Activated CD4-positive, CD25-positive, alpha-beta regulatory T cell treated with anti-CD3 and anti-CD28 coated beads, Interleukin-2, amount 50 U/mL, for 16 hours (primary cell): ENCODE results near the gene DNAI4.
"Not testable (repeated sequence)": the region's sequence is repeated elsewhere in the genome, so short reads cannot be mapped to it uniquely, and the experiment has no call there.

Experiments
- DNase-seq: peaks from one replicate; pipeline ENCODE4 v3.0.0-alpha.2; 2020; ENCODE audit warnings: low read depth, low spot score

DNAI4 gene

GRCh38 chr1:66831529-66832239 is 93.0 kb downstream of the DNAI4 start:
- no peak for DNase-seq

GRCh38 chr1:66824771-66825170 is 99.9 kb downstream of the DNAI4 start:
- no peak for DNase-seq

- DNase-seq: no peak
Measured at GRCh38 chr1:66809736-66810326, 114.8 kb downstream of the DNAI4 start.

GRCh38 chr1:66809245-66809644 is 115.4 kb downstream of the DNAI4 start:
- no peak for DNase-seq

- DNase-seq: not testable (repeated sequence)
Measured at GRCh38 chr1:66795839-66796238, 128.8 kb downstream of the DNAI4 start.

GRCh38 chr1:66791621-66792610 is 132.7 kb downstream of the DNAI4 start:
- DNase-seq: no peak

- DNase-seq: peak; percentile 1
Measured at GRCh38 chr1:66788231-66788939, 136.3 kb downstream of the DNAI4 start.

GRCh38 chr1:66787641-66788040 is 137.0 kb downstream of the DNAI4 start:
- no peak for DNase-seq

- DNase-seq: not testable (repeated sequence)
Measured at GRCh38 chr1:66785800-66786199, 138.9 kb downstream of the DNAI4 start.

- DNase-seq: no peak
Measured at GRCh38 chr1:66779475-66780078, 145.1 kb downstream of the DNAI4 start.

GRCh38 chr1:66778969-66779368 is 145.7 kb downstream of the DNAI4 start:
- no peak for DNase-seq

- DNase-seq: no peak
Measured at GRCh38 chr1:66778266-66778665, 146.4 kb downstream of the DNAI4 start.

- DNase-seq: no peak
Measured at GRCh38 chr1:66777831-66778230, 146.8 kb downstream of the DNAI4 start.

GRCh38 chr1:66775646-66776045 is 149.0 kb downstream of the DNAI4 start:
- no peak for DNase-seq

GRCh38 chr1:66774438-66774837 is 150.2 kb downstream of the DNAI4 start:
- no peak for DNase-seq

GRCh38 chr1:66773227-66773626 is 151.4 kb downstream of the DNAI4 start:
- DNase-seq: no peak

- DNase-seq: no peak
Measured at GRCh38 chr1:66770694-66771093, 154.0 kb downstream of the DNAI4 start.

GRCh38 chr1:66770240-66770639 is 154.4 kb downstream of the DNAI4 start:
- DNase-seq: no peak

- no peak for DNase-seq
Measured at GRCh38 chr1:66769512-66770229, 155.0 kb downstream of the DNAI4 start.

- DNase-seq: no peak
Measured at GRCh38 chr1:66768965-66769364, 155.7 kb downstream of the DNAI4 start.

- no peak for DNase-seq
Measured at GRCh38 chr1:66767626-66768025, 157.0 kb downstream of the DNAI4 start.
